ENCODE measurements around the gene CCDC152. TPM values are rescaled to one million over a fixed set of nuclear protein-coding genes. Genes with fewer than 3 reads are reported as not detected.
A peak's percentile ranks its signal among the peaks of the same experiment; 100 is the strongest.

The CCDC152 gene
- total RNA-seq, 2 donors from 2014 or later, result 0.81 to 4.7 TPM

GRCh38 chr5:42772265-42772993 is 15.8 kb downstream of the CCDC152 start:
- no peak for ATAC-seq (ENCODE audit: insufficient number of reproducible peaks, low FRiP score, low read depth)
- Histone ChIP-seq H3K9me3 (no peaks in the 10 kb centered on the region), H3K36me3 (no peaks in the 10 kb centered on the region), H3K27ac (no peak overlapping the region), H3K4me3 (peak overlapping the region; percentile 35), H3K4me1 (ENCODE audit: control insufficient read depth in 1 of 2, low read depth in 2 of 2) (no peaks in the 10 kb centered on the region), H3K27me3 (replicated peaks; ENCODE audit: insufficient read depth) (no peaks in the 10 kb centered on the region)
- no peak for DNase-seq (ENCODE audit: low spot score)
- no peak for TF ChIP-seq CTCF (IDR thresholded peaks at IDR 0.05)

GRCh38 chr5:42779083-42779482 is 22.5 kb downstream of the CCDC152 start:
- ATAC-seq (ENCODE audit: insufficient number of reproducible peaks, low FRiP score, low read depth), result no peak
- no peaks in the 10 kb centered on the region for H3K9me3 ChIP-seq
- DNase-seq (ENCODE audit: low spot score), result no peak
- H3K4me1 ChIP-seq (ENCODE audit: control insufficient read depth in 1 of 2, low read depth in 2 of 2), result no peaks in the 10 kb centered on the region
- no peak overlapping the region for H3K4me3 ChIP-seq
- TF ChIP-seq CTCF (IDR thresholded peaks at IDR 0.05), result no peak
- H3K36me3 ChIP-seq, result no peaks in the 10 kb centered on the region
- H3K27ac ChIP-seq, result no peak overlapping the region
- no peaks in the 10 kb centered on the region for H3K27me3 ChIP-seq (replicated peaks; ENCODE audit: insufficient read depth)

- DNase-seq (ENCODE audit: low spot score), result no peak
- no peak overlapping the region for H3K27ac ChIP-seq
- H3K36me3 ChIP-seq, result no peaks in the 10 kb centered on the region
- H3K4me3 ChIP-seq, result no peak overlapping the region
- H3K9me3 ChIP-seq, result peaks cover 5% of the 10 kb centered on the region
- H3K4me1 ChIP-seq (ENCODE audit: control insufficient read depth in 1 of 2, low read depth in 2 of 2), result no peaks in the 10 kb centered on the region
- ATAC-seq (ENCODE audit: insufficient number of reproducible peaks, low FRiP score, low read depth), result no peak
- TF ChIP-seq CTCF (IDR thresholded peaks at IDR 0.05), result no peak
- H3K27me3 ChIP-seq (replicated peaks; ENCODE audit: insufficient read depth), result no peaks in the 10 kb centered on the region
Measured at GRCh38 chr5:42781584-42781983, 25.0 kb downstream of the CCDC152 start.

- Histone ChIP-seq H3K27ac (no peak overlapping the region), H3K36me3 (no peaks in the 10 kb centered on the region), H3K27me3 (replicated peaks; ENCODE audit: insufficient read depth) (no peaks in the 10 kb centered on the region), H3K9me3 (peaks cover 20% of the 10 kb centered on the region), H3K4me3 (no peak overlapping the region), H3K4me1 (ENCODE audit: control insufficient read depth in 1 of 2, low read depth in 2 of 2) (no peaks in the 10 kb centered on the region)
- TF ChIP-seq CTCF (IDR thresholded peaks at IDR 0.05), result no peak
- ATAC-seq (ENCODE audit: insufficient number of reproducible peaks, low FRiP score, low read depth) (no peak), DNase-seq (ENCODE audit: low spot score) (no peak)
Measured at GRCh38 chr5:42784132-42784531, 27.5 kb downstream of the CCDC152 start.

- no peak for ATAC-seq (ENCODE audit: insufficient number of reproducible peaks, low FRiP score, low read depth)
- Histone ChIP-seq H3K4me3 (no peak overlapping the region), H3K4me1 (ENCODE audit: control insufficient read depth in 1 of 2, low read depth in 2 of 2) (no peaks in the 10 kb centered on the region), H3K27ac (no peak overlapping the region), H3K27me3 (replicated peaks; ENCODE audit: insufficient read depth) (no peaks in the 10 kb centered on the region), H3K36me3 (no peaks in the 10 kb centered on the region), H3K9me3 (peaks cover 20% of the 10 kb centered on the region)
- TF ChIP-seq CTCF (IDR thresholded peaks at IDR 0.05), result no peak
- DNase-seq (ENCODE audit: low spot score), result no peak
Measured at GRCh38 chr5:42785756-42786155, 29.1 kb downstream of the CCDC152 start.

All from thoracic aorta (tissue), 2 donors.